Keratinocyte (primary cell): ENCODE measurements around the gene ANKRD44. TPM values are rescaled to one million over a fixed set of nuclear protein-coding genes. Genes with fewer than 3 reads are reported as not detected.

Experiments used
- DNase-seq: peaks from one replicate; pipeline ENCODE4 v3.0.0-alpha.2; 2011; ENCODE audit warnings: low read depth, missing footprints, low spot score
- FAIRE-seq: peaks from 2 replicates; lab custom pipeline; 2011; peaks lifted over from hg19 to GRCh38; lab: Jason Lieb, UNC
- H2AFZ ChIP-seq: 2 replicates; pipeline ENCODE4 v1.6.0; 2012; ENCODE audit warnings: low read length, control low read depth, inconsistent platforms; ENCODE audit not compliant: control insufficient read depth
- H3K27ac ChIP-seq: 2 replicates; pipeline ENCODE4 v1.5.1; 2011; ENCODE audit warnings: low read length; ENCODE audit not compliant: control insufficient read depth, insufficient read depth
- H3K27me3 ChIP-seq: 3 replicates; pipeline ENCODE4 v1.6.0; 2011; ENCODE audit warnings: low read length; ENCODE audit not compliant: control insufficient read depth, insufficient read depth; ENCODE audit errors: extremely low read depth
- H3K36me3 ChIP-seq, 2 experiments: 2 replicates in 1 of 2; 3 replicates in 1 of 2; pipeline ENCODE4 v1.5.1; 2011; ENCODE audit warnings: low read length in 2 of 2, mild to moderate bottlenecking in 1 of 2; ENCODE audit not compliant: control insufficient read depth in 2 of 2, insufficient read depth in 2 of 2; ENCODE audit errors: extremely low read depth in 1 of 2
- H3K4me1 ChIP-seq: 3 replicates; pipeline ENCODE4 v1.5.1; 2011; ENCODE audit warnings: low read length; ENCODE audit not compliant: control insufficient read depth, insufficient read depth; ENCODE audit errors: extremely low read depth
- H3K4me2 ChIP-seq: 3 replicates; pipeline ENCODE4 v1.6.0; 2011; ENCODE audit warnings: low read depth, low read length; ENCODE audit not compliant: control insufficient read depth, insufficient read depth; ENCODE audit errors: extremely low read depth
- H3K4me3 ChIP-seq, 3 experiments: fragments of 200-600 bp in 1 of 3; sonication (generic) in 1 of 3; 2 replicates in 2 of 3; 3 replicates in 1 of 3; pipeline ENCODE4 v1.5.1; 2011 to 2016; ENCODE audit warnings: low read length in 3 of 3, mild to moderate bottlenecking in 3 of 3, control low read depth in 2 of 3, inconsistent platforms in 1 of 3, low read depth in 1 of 3, mixed read lengths in 1 of 3, mixed run types in 1 of 3, moderate library complexity in 1 of 3; ENCODE audit not compliant: control insufficient read depth in 2 of 3, insufficient read depth in 2 of 3; ENCODE audit errors: extremely low read depth in 1 of 3
- H3K79me2 ChIP-seq: 2 replicates; pipeline ENCODE4 v1.6.0; 2012; ENCODE audit warnings: low read length; ENCODE audit not compliant: control insufficient read depth, insufficient read depth
- H3K9ac ChIP-seq: 3 replicates; pipeline ENCODE4 v1.6.0; 2011; ENCODE audit warnings: low read length; ENCODE audit not compliant: control insufficient read depth, insufficient read depth; ENCODE audit errors: extremely low read depth
- H3K9me1 ChIP-seq: 3 replicates; pipeline ENCODE4 v1.6.0; 2011; ENCODE audit warnings: low read length; ENCODE audit not compliant: control insufficient read depth, insufficient read depth; ENCODE audit errors: extremely low read depth
- H3K9me3 ChIP-seq: 2 replicates; pipeline ENCODE4 v1.5.1; 2012; ENCODE audit warnings: low read depth, low read length; ENCODE audit not compliant: control insufficient read depth
- H4K20me1 ChIP-seq: 3 replicates; pipeline ENCODE4 v1.6.0; 2011; ENCODE audit warnings: low read length; ENCODE audit not compliant: control insufficient read depth, insufficient read depth; ENCODE audit errors: extremely low read depth
- CTCF ChIP-seq, 3 experiments: IDR thresholded peaks in 1 of 3; conservative IDR thresholded peaks in 1 of 3; optimal IDR thresholded peaks in 1 of 3; 2 replicates in 2 of 3; 3 replicates in 1 of 3; pipeline versions ENCODE3 to v1.5.1; 2011; ENCODE audit warnings: low read length in 3 of 3, mild to moderate bottlenecking in 3 of 3, moderate library complexity in 2 of 3, control low read depth in 1 of 3, inconsistent platforms in 1 of 3; ENCODE audit not compliant: insufficient read depth in 2 of 3; ENCODE audit errors: extremely low read depth in 1 of 3
- EZH2 ChIP-seq: IDR thresholded peaks from one replicate; pipeline ENCODE4 v1.6.1; 2012; ENCODE audit warnings: inconsistent platforms, mild to moderate bottlenecking, low read length, moderate library complexity
- dilution Hi-C: fragments of 300-500 bp; cut with MboI; formaldehyde crosslinking; loops from one replicate; pipeline ENCODE4 v1.7.0; 2020; ENCODE audit warnings: low sequenced_read_pairs; ENCODE audit not compliant: extremely low pct_ligation_motif_present
- polyA plus RNA-seq, 5 experiments: library from polyadenylated mRNA; depleted of rRNA in 3 of 5; stranded (reverse) in 3 of 5; stranded (forward) in 1 of 5; unstranded in 1 of 5; fragments of >200 nt; gene quantifications; 1 replicate in 1 of 5; 2 replicates in 3 of 5; 3 replicates in 1 of 5; pipeline versions ENCODE4 v1.2.1 to v1.2.3, GENCODE V29; 2011 to 2012; ENCODE audit warnings: missing spikeins in 2 of 5, low read depth in 1 of 5, low replicate concordance in 1 of 5

Gene ANKRD44
- polyA plus RNA-seq, 1 donor (not counting 4 experiments of a cell fraction or from before 2014, with no cell fraction given) = 0.35 TPM

GRCh38 chr2:197190100-197190432 lies 120.5 kb downstream of the ANKRD44 start:
- no peaks in the 10 kb centered on the region for H3K36me3 ChIP-seq
- no peak for FAIRE-seq
- H3K9me3 ChIP-seq = no peaks in the 10 kb centered on the region
- no peaks in the 10 kb centered on the region for H4K20me1 ChIP-seq
- no peak overlapping the region for H3K27ac ChIP-seq
- H3K79me2 ChIP-seq = no peaks in the 10 kb centered on the region
- no peak for TF ChIP-seq EZH2
- TF ChIP-seq CTCF (optimal IDR thresholded peaks at IDR 0.05 in 1 of 3, IDR thresholded peaks at IDR 0.05 in 1 of 3, conservative IDR thresholded peaks at IDR 0.05 in 1 of 3; ENCODE audit: extremely low read depth in 1 of 3, insufficient read depth in 2 of 3, low read length in 3 of 3) = no peak
- DNase-seq = no peak
- H2AFZ ChIP-seq = no peak overlapping the region
- no peaks in the 10 kb centered on the region for H3K4me1 ChIP-seq
- dilution Hi-C loops = loop anchor here (25.0 kb wide), 1 partner anchor 172 kb away; no protein-coding TSS in a partner anchor
- no peak overlapping the region for H3K4me3 ChIP-seq
- no peak overlapping the region for H3K9ac ChIP-seq
- H3K9me1 ChIP-seq = no peaks in the 10 kb centered on the region
- no peaks in the 10 kb centered on the region for H3K27me3 ChIP-seq
- no peak overlapping the region for H3K4me2 ChIP-seq

GRCh38 chr2:197189426-197190099 lies 121.0 kb downstream of the ANKRD44 start:
- dilution Hi-C loops = loop anchor here (25.0 kb wide), 1 partner anchor 173 kb away; no protein-coding TSS in a partner anchor
- DNase-seq (no peak), FAIRE-seq (no peak)

More at GRCh38 chr2:197189426-197190099, 121.0 kb downstream of the ANKRD44 start:
- H4K20me1 ChIP-seq = no peaks in the 10 kb centered on the region
- H3K4me3 ChIP-seq = no peak overlapping the region
- H3K27ac ChIP-seq = no peak overlapping the region
- H3K9ac ChIP-seq = no peak overlapping the region
- no peaks in the 10 kb centered on the region for H3K9me1 ChIP-seq
- no peaks in the 10 kb centered on the region for H3K79me2 ChIP-seq
- H3K4me2 ChIP-seq = no peak overlapping the region
- no peaks in the 10 kb centered on the region for H3K36me3 ChIP-seq
- no peak overlapping the region for H2AFZ ChIP-seq
- no peaks in the 10 kb centered on the region for H3K27me3 ChIP-seq
- no peaks in the 10 kb centered on the region for H3K9me3 ChIP-seq
- no peaks in the 10 kb centered on the region for H3K4me1 ChIP-seq
- TF ChIP-seq CTCF (optimal IDR thresholded peaks at IDR 0.05 in 1 of 3, IDR thresholded peaks at IDR 0.05 in 1 of 3, conservative IDR thresholded peaks at IDR 0.05 in 1 of 3; ENCODE audit: extremely low read depth in 1 of 3, insufficient read depth in 2 of 3, low read length in 3 of 3) = no peak
- TF ChIP-seq EZH2 = no peak
